K562 (cell line): ENCODE data around the gene CPNE1. TPM values are rescaled to one million over a fixed set of nuclear protein-coding genes. Genes with fewer than 3 reads are reported as not detected.
A peak's percentile ranks its signal among the peaks of the same experiment; 100 is the strongest.

ENCODE experiments used
- ATAC-seq: fragments of 200-7000 bp; cut with Tn5 transposase; 3 replicates; pipeline ENCODE4 v1.9.1; 2020; ENCODE audit warnings: moderate library complexity
- BruUV-seq: library from RNA; stranded (reverse); fragments of 400-500 nt; replicated peaks from 2 replicates; lab custom pipeline; 2021; lab: Mats Ljungman, UMichigan
- CTCF ChIA-PET: fragments of 300-600 bp; formaldehyde crosslinking; extraction: SDS; loops from one replicate; lab custom pipeline; 2021; ENCODE audit warnings: low intra/inter-chr PET ratio; lab: Yijun Ruan, JAX
- POLR2A ChIA-PET: fragments of 300-600, 350-650 bp; sonication (Branson Sonifier 250); formaldehyde crosslinking; extraction: SDS; loops from one replicate; lab custom pipeline; 2021; ENCODE audit warnings: antibody characterized with exemption, inconsistent platforms; lab: Yijun Ruan, JAX
- DNase-seq, 4 experiments: peaks; one replicate each; pipeline versions ENCODE4 v3.0.0 to v3.0.0-alpha.2; 2011 to 2018; ENCODE audit warnings: low spot score in 3 of 4, mixed read lengths in 3 of 4; ENCODE audit errors: extremely low read depth in 1 of 4
- FAIRE-seq: peaks from 2 replicates; lab custom pipeline; 2011; peaks lifted over from hg19 to GRCh38; lab: Jason Lieb, UNC
- H2AFZ ChIP-seq: 2 replicates; pipeline ENCODE4 v1.6.0; 2011; ENCODE audit warnings: low read depth, low read length, control low read depth, inconsistent platforms
- H3K27ac ChIP-seq: fragments of 200-600 bp; 3 replicates; pipeline ENCODE4 v1.8.0; 2011; ENCODE audit warnings: low read depth, mild to moderate bottlenecking, control low read depth, inconsistent platforms, low read length, moderate library complexity, mixed read lengths; ENCODE audit errors: extremely low read depth
- H3K27me3 ChIP-seq, 2 experiments: fragments of 300-600 bp in 1 of 2; 2 replicates in 1 of 2; 3 replicates in 1 of 2; pipeline versions ENCODE4 v1.6.0 to v1.8.0; 2011; ENCODE audit warnings: inconsistent platforms in 2 of 2, low read length in 2 of 2, mild to moderate bottlenecking in 1 of 2, mixed read lengths in 1 of 2, moderate library complexity in 1 of 2; ENCODE audit not compliant: control insufficient read depth in 2 of 2, insufficient read depth in 2 of 2
- H3K36me3 ChIP-seq: fragments of 300-600 bp; 3 replicates; pipeline ENCODE4 v1.8.0; 2011; ENCODE audit warnings: mild to moderate bottlenecking, low read length, inconsistent platforms; ENCODE audit not compliant: control insufficient read depth, insufficient read depth
- H3K4me1 ChIP-seq, 2 experiments: fragments of 200-600 bp in 1 of 2; replicated peaks in 1 of 2; 2 replicates in 1 of 2; 3 replicates in 1 of 2; pipeline versions ENCODE4 v1.5.1 to v1.8.0; 2011; ENCODE audit warnings: inconsistent platforms in 2 of 2, low read length in 2 of 2, mild to moderate bottlenecking in 1 of 2, mixed read lengths in 1 of 2, moderate library complexity in 1 of 2; ENCODE audit not compliant: control insufficient read depth in 2 of 2, insufficient read depth in 2 of 2
- H3K4me2 ChIP-seq: 2 replicates; pipeline ENCODE4 v1.6.1; 2011; ENCODE audit warnings: low read length, control low read depth, inconsistent platforms, mixed read lengths; ENCODE audit not compliant: insufficient read depth
- H3K4me3 ChIP-seq: fragments of 200-600 bp; sonication (generic), shearing (Covaris generic); 2 replicates; pipeline ENCODE4 v1.5.1; 2016; ENCODE audit warnings: control low read depth, inconsistent platforms
- H3K79me2 ChIP-seq: fragments of 200-600 bp; 3 replicates; pipeline ENCODE4 v1.8.0; 2011; ENCODE audit warnings: low read length, inconsistent platforms; ENCODE audit not compliant: control insufficient read depth, insufficient read depth
- H3K9ac ChIP-seq, 2 experiments: 2 replicates each; pipeline versions ENCODE4 v1.6.0 to v1.6.1; 2011; ENCODE audit warnings: low read depth in 2 of 2, low read length in 2 of 2, control low read depth in 1 of 2, inconsistent platforms in 1 of 2, mild to moderate bottlenecking in 1 of 2, mixed read lengths in 1 of 2; ENCODE audit not compliant: insufficient read depth in 1 of 2
- H3K9me1 ChIP-seq: one replicate; pipeline ENCODE4 v1.6.0; 2011; ENCODE audit warnings: inconsistent platforms, mild to moderate bottlenecking, low read length, moderate library complexity; ENCODE audit not compliant: control insufficient read depth, insufficient read depth
- H3K9me3 ChIP-seq: replicated peaks from 2 replicates; pipeline ENCODE4 v1.5.1; 2011; ENCODE audit warnings: low read depth, low read length, inconsistent platforms; ENCODE audit not compliant: control insufficient read depth, insufficient read depth
- H4K20me1 ChIP-seq: replicated peaks from 2 replicates; pipeline ENCODE4 v1.6.1; 2011; ENCODE audit warnings: low read length, inconsistent platforms, mixed read lengths; ENCODE audit not compliant: control insufficient read depth, insufficient read depth
- NONO ChIP-seq, 2 experiments: fragments of 200-400 bp in 1 of 2; fragments of 450-650 bp in 1 of 2; formaldehyde crosslinking in 1 of 2; IDR thresholded peaks; 2 replicates each; pipeline ENCODE4 v1.6.1; 2017; ENCODE audit warnings: low read depth in 2 of 2, mild to moderate bottlenecking in 2 of 2, moderate library complexity in 2 of 2, low read length in 1 of 2
- POLR2A ChIP-seq: fragments of 450-650 bp; conservative IDR thresholded peaks from 2 replicates; pipeline ENCODE4 v1.6.1; 2016
- POLR2B ChIP-seq: fragments of 450-650 bp; IDR thresholded peaks from 2 replicates; pipeline ENCODE4 v1.6.1; 2018; ENCODE audit warnings: low read depth; ENCODE audit not compliant: partially characterized antibody
- SUPT5H ChIP-seq: fragments of 450-650 bp; IDR thresholded peaks from 2 replicates; pipeline ENCODE4 v1.6.1; 2016
- WGBS: fragments of 100-300 bp; shearing (Covaris generic); methylation state at CpG from one replicate; pipeline ENCODE4 v1.1.6; 2016; ENCODE audit warnings: low coverage, mixed read lengths; ENCODE audit not compliant: insufficient coverage; ENCODE audit errors: missing lambda C conversion rate; 5-methylcytosine and 5-hydroxymethylcytosine counted together
- in situ Hi-C: fragments of 300-500 bp; cut with MboI; formaldehyde crosslinking; loops from 4 replicates; pipeline ENCODE4 v1.15.0; 2018; ENCODE audit warnings: inconsistent platforms, mixed read lengths
- intact Hi-C: fragments of 100-400 bp; cut with micrococcal nuclease; formaldehyde crosslinking; loops from 2 replicates; pipeline ENCODE4 v1.14.2; 2022
- polyA plus RNA-seq, 8 experiments: library from polyadenylated mRNA; depleted of rRNA in 4 of 8; stranded (reverse) in 5 of 8; unstranded in 3 of 8; fragments of >200 nt; fragmentation: Nextera tagmentation in 2 of 8; fragmentation: Illumina TruSeq in 1 of 8; extraction: Ambion mirVana in 2 of 8; extraction: Trizol in 1 of 8; gene quantifications; 2 replicates each; pipeline versions ENCODE4 v1.2.1 to v1.2.3, GENCODE V29; 2011 to 2014; ENCODE audit warnings: inconsistent platforms in 1 of 8, missing spikeins in 1 of 8
- total RNA-seq, 7 experiments: library from RNA; depleted of rRNA in 6 of 7; stranded (reverse); fragments of >200 nt in 6 of 7; fragmentation: Illumina TruSeq in 2 of 7; extraction: Trizol in 2 of 7; gene quantifications; 2 replicates each; pipeline versions ENCODE4 v1.2.1 to v1.2.3, GENCODE V29; 2011 to 2021; ENCODE audit warnings: low replicate concordance in 1 of 7
- TF ChIP-seq, protein P1 (sequence below), 2 experiments: fragments of 450-650 bp; conservative IDR thresholded peaks; 2 replicates each; pipeline ENCODE4 v1.6.1; 2017; ENCODE audit warnings: mild to moderate bottlenecking in 2 of 2, moderate library complexity in 2 of 2

Gene CPNE1
- total and polyA plus RNA-seq, 9 of the 15 experiments (the other 6 are each of a cell fraction or from before 2014, with no cell fraction given): 42.1 to 102 (median 56.0) TPM

DNA sequence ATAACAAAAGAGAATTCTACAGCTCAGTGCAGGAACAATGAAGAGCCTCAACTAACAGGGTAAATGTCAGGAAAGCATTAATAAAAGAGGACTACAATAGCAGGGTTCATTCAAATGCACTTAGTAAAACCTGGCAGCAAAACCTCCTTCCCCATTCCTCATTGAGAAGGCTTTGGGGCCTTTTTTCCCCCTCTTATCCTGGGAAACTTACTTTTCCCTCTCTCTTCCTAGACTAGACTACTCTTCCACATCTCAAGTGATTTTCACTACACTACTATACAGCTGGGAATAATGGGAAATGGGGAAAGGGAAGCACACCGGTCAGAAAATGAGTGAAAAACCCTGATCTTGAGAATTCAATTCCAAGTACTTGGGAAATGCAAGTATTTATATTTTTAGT lies 44.6 kb upstream of the CPNE1 start:
- FAIRE-seq (no peak), ATAC-seq (no peak; the same call in 2 of the 3 replicates), DNase-seq (no peak)
- Histone ChIP-seq H3K27ac (no peak overlapping the region), H3K27me3 (no peaks in the 10 kb centered on the region), H3K9ac (no peak overlapping the region), H2AFZ (no peak overlapping the region), H3K4me1 (no peaks in the 10 kb centered on the region), H4K20me1 (no peaks in the 10 kb centered on the region; the same call in 1 of the 2 replicates), H3K9me1 (no peaks in the 10 kb centered on the region), H3K36me3 (peaks cover 97% of the 10 kb centered on the region), H3K4me3 (no peak overlapping the region), H3K9me3 (no peaks in the 10 kb centered on the region), H3K4me2 (no peak overlapping the region), H3K79me2 (peaks cover 53% of the 10 kb centered on the region)
- ChIA-PET POLR2A (interaction anchor here (1.2 to 12.6 kb wide), 2 partner anchors 8 to 11 kb away, joined by 5 to 102 read pairs; no protein-coding TSS in a partner anchor), CTCF (no interaction called here)
- TF ChIP-seq POLR2A (peak; percentile 42), SUPT5H (peak; percentile 50), POLR2B (peak; percentile 54), NONO (IDR thresholded peaks at IDR 0.05; ENCODE audit: low read depth in 2 of 2, low read length in 1 of 2) (peak in 1 of 2 experiments; percentile 8; a peak in 1 of 4 replicates)
- TF ChIP-seq, protein P1, sequence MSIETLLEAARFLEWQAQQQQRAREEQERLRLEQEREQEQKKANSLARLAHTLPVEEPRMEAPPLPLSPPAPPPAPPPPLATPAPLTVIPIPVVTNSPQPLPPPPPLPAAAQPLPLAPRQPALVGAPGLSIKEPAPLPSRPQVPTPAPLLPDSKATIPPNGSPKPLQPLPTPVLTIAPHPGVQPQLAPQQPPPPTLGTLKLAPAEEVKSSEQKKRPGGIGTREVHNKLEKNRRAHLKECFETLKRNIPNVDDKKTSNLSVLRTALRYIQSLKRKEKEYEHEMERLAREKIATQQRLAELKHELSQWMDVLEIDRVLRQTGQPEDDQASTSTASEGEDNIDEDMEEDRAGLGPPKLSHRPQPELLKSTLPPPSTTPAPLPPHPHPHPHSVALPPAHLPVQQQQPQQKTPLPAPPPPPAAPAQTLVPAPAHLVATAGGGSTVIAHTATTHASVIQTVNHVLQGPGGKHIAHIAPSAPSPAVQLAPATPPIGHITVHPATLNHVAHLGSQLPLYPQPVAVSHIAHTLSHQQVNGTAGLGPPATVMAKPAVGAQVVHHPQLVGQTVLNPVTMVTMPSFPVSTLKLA (conservative IDR thresholded peaks at IDR 0.05): no peak
- WGBS: no CpG with 5 or more reads among the region's 1 CpG
- in situ Hi-C loops (no loop called here), intact Hi-C loops (no loop called here)
- BruUV-seq: no TSS peak
